ENCODE results near the gene DMWD.

DMWD gene, protein sequence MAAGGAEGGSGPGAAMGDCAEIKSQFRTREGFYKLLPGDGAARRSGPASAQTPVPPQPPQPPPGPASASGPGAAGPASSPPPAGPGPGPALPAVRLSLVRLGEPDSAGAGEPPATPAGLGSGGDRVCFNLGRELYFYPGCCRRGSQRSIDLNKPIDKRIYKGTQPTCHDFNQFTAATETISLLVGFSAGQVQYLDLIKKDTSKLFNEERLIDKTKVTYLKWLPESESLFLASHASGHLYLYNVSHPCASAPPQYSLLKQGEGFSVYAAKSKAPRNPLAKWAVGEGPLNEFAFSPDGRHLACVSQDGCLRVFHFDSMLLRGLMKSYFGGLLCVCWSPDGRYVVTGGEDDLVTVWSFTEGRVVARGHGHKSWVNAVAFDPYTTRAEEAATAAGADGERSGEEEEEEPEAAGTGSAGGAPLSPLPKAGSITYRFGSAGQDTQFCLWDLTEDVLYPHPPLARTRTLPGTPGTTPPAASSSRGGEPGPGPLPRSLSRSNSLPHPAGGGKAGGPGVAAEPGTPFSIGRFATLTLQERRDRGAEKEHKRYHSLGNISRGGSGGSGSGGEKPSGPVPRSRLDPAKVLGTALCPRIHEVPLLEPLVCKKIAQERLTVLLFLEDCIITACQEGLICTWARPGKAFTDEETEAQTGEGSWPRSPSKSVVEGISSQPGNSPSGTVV

DNA sequence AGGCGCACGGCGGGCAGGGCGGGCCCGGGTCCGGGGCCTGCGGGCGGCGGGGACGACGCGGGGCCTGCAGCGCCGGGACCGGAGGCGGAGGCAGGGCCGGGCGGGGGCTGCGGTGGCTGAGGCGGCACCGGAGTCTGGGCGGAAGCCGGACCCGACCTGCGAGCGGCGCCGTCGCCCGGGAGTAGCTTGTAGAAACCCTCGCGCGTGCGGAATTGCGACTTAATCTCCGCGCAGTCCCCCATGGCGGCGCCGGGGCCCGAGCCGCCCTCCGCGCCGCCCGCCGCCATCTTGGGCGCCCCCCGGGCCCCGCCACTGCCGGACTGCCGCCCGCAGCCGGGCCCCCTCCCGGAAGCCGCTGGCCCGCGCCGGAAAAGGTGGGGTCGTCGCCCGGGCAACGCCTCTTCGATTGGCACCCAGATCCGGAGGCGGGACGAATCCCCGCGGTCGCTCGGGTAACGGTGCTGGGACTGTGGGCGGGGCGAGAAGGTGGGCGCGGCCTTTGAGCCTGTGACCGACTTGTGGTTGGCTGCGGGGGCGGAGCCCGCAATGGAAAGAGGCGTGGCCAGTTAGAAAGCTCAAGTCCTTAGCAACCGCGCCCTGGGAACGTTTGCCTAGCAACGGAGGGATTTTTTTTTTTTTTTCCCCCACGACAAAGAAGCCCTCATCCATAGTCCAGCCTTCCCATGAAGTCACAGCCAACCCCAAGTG is at the start of gene DMWD:
Gene DMWD, minus strand, starts transcription at position 376 of the 708 bp plus-strand sequence. Its CDS starts 89 bp downstream, at position 287.
- Histone ChIP-seq H3K4me1 (ENCODE audit: insufficient read depth, low read length) (peaks cover 21% of the 10 kb centered on the region), H3K4me3 (ENCODE audit: low read depth in 1 of 2, low read length in 2 of 2) (peak within 1 kb of the TSS; percentile 86 to 90; a peak in 3 of 4 replicates), H2AFZ (ENCODE audit: low read depth, low read length) (peak within 1 kb of the TSS; percentile 93), H3K4me2 (ENCODE audit: insufficient read depth, low read length) (peak within 1 kb of the TSS; percentile 86), H3K9me3 (ENCODE audit: insufficient read depth, low read length, severe bottlenecking) (no peaks in the 10 kb centered on the region), H3K27ac (ENCODE audit: low read length) (peak within 1 kb of the TSS; percentile 82), H3K79me2 (ENCODE audit: insufficient read depth, low read length) (peaks cover 19% of the 10 kb centered on the region), H3K9ac (ENCODE audit: low read depth, low read length) (peak within 1 kb of the TSS; percentile 74), H3K27me3 (ENCODE audit: insufficient read depth, low read length, poor library complexity) (no peaks in the 10 kb centered on the region), H3K36me3 (ENCODE audit: insufficient read depth, low read length) (peaks cover 24% of the 10 kb centered on the region), H4K20me1 (ENCODE audit: insufficient read depth, low read length) (peaks cover 24% of the 10 kb centered on the region)
- no peak for TF ChIP-seq CTCF (IDR thresholded peaks at IDR 0.05; ENCODE audit: borderline replicate concordance, extremely low read depth, low read length, poor library complexity, severe bottlenecking)
- TF ChIP-seq EZH2 (IDR thresholded peaks at IDR 0.05; ENCODE audit: borderline replicate concordance, low read depth, low read length, severe bottlenecking): no peak
- ATAC-seq (ENCODE audit: insufficient read depth, low read depth) (peak; percentile 89), DNase-seq (peak; percentile 100)

DNA sequence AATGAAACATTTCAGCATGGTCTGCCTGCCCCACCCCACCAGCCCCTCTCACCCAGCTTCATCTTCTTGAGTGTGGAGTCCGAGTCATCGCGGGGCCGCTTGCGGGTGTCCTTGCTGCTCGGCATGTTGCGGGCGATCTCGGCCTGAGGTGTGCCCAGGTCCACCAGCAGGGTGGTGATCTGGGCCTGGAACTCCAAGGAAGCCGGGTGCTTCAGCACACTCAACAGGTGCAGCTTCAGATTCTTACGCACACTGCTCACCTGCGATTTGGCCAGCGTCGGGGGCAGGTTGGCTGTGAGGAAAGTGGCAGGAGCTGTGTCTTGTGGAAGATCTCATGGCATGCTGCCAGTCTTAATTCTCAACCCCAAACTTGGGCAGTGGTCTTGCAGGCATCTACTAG is 49.6 kb upstream of the DMWD start:
- H3K79me2 ChIP-seq (ENCODE audit: insufficient read depth, low read length): 0 out of 2 replicates have a peak, but pooled peaks cover 2% of the 10 kb centered on the region
- H3K36me3 ChIP-seq (ENCODE audit: insufficient read depth, low read length): peaks cover 97% of the 10 kb centered on the region
- ATAC-seq (ENCODE audit: insufficient read depth, low read depth) (no peak), DNase-seq (no peak)
- no peaks in the 10 kb centered on the region for H3K9me3 ChIP-seq (ENCODE audit: insufficient read depth, low read length, severe bottlenecking)
- no peak overlapping the region for H3K4me3 ChIP-seq (ENCODE audit: low read depth in 1 of 2, low read length in 2 of 2)
- H3K4me2 ChIP-seq (ENCODE audit: insufficient read depth, low read length): no peak overlapping the region
- no peak overlapping the region for H3K27ac ChIP-seq (ENCODE audit: low read length)
- H2AFZ ChIP-seq (ENCODE audit: low read depth, low read length): no peak overlapping the region
- no peaks in the 10 kb centered on the region for H3K27me3 ChIP-seq (ENCODE audit: insufficient read depth, low read length, poor library complexity)
- no peak for TF ChIP-seq CTCF (IDR thresholded peaks at IDR 0.05; ENCODE audit: borderline replicate concordance, extremely low read depth, low read length, poor library complexity, severe bottlenecking)
- no peak for TF ChIP-seq EZH2 (IDR thresholded peaks at IDR 0.05; ENCODE audit: borderline replicate concordance, low read depth, low read length, severe bottlenecking)
- H3K4me1 ChIP-seq (ENCODE audit: insufficient read depth, low read length): no peaks in the 10 kb centered on the region
- no peak overlapping the region for H3K9ac ChIP-seq (ENCODE audit: low read depth, low read length)
- H4K20me1 ChIP-seq (ENCODE audit: insufficient read depth, low read length): peaks cover 5% of the 10 kb centered on the region

DNA sequence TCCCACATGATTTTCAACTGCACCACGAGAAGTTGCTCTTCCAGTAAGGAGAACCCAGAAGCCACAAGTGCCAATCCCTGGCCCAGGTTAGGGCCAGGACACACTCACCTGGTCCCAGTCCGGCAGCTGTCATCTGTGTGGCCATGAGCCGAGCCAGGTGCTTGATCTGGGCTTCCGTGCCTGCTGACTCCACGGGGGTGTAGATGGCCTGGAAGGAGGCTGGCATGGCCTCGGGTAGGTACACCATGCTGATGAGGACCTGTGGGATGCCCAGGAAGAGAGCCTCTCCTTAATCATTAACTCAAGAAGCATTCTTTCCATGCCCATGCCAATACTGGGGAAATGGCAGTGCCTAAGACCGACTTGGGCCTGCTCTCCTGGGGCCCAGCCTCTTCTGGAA is 42.3 kb upstream of the DMWD start:
- Histone ChIP-seq H3K4me3 (ENCODE audit: low read depth in 1 of 2, low read length in 2 of 2) (no peak overlapping the region), H3K4me1 (ENCODE audit: insufficient read depth, low read length) (no peaks in the 10 kb centered on the region), H3K27ac (ENCODE audit: low read length) (no peak overlapping the region), H2AFZ (ENCODE audit: low read depth, low read length) (no peak overlapping the region), H3K36me3 (ENCODE audit: insufficient read depth, low read length) (peaks cover 89% of the 10 kb centered on the region), H3K27me3 (ENCODE audit: insufficient read depth, low read length, poor library complexity) (no peaks in the 10 kb centered on the region), H3K4me2 (ENCODE audit: insufficient read depth, low read length) (no peak overlapping the region), H3K9ac (ENCODE audit: low read depth, low read length) (no peak overlapping the region), H4K20me1 (ENCODE audit: insufficient read depth, low read length) (no peaks in the 10 kb centered on the region), H3K79me2 (ENCODE audit: insufficient read depth, low read length) (0 out of 2 replicates have a peak, but pooled peaks cover 2% of the 10 kb centered on the region), H3K9me3 (ENCODE audit: insufficient read depth, low read length, severe bottlenecking) (no peaks in the 10 kb centered on the region)
- no peak for TF ChIP-seq CTCF (IDR thresholded peaks at IDR 0.05; ENCODE audit: borderline replicate concordance, extremely low read depth, low read length, poor library complexity, severe bottlenecking)
- no peak for TF ChIP-seq EZH2 (IDR thresholded peaks at IDR 0.05; ENCODE audit: borderline replicate concordance, low read depth, low read length, severe bottlenecking)
- DNase-seq (no peak), ATAC-seq (ENCODE audit: insufficient read depth, low read depth) (no peak)
